ENCODE results near the gene VOPP1. TPM values are rescaled to one million over a fixed set of nuclear protein-coding genes. Genes with fewer than 3 reads are reported as not detected.

VOPP1 gene
- total RNA-seq, 6 experiments from 2014 or later: 103 to 135 (median 122) TPM

GRCh38 chr7:55526329-55526728 lies 46.0 kb downstream of the VOPP1 start:
- Mint-ChIP-seq H3K27ac (no peak overlapping the region), H3K4me3 (no peak overlapping the region), H3K27me3 (ENCODE audit: insufficient read depth) (no peaks in the 10 kb centered on the region; the same call in 1 of the 2 replicates), H3K4me1 (ENCODE audit: low read depth) (peaks cover 34% of the 10 kb centered on the region), H3K36me3 (ENCODE audit: low read depth) (peaks cover 3% of the 10 kb centered on the region; the same call in 1 of the 2 replicates), H3K9me3 (no peaks in the 10 kb centered on the region)
- no peak for TF ChIP-seq CTCF (IDR thresholded peaks at IDR 0.05)
- no peak for DNase-seq

- Mint-ChIP-seq H3K9me3 (no peaks in the 10 kb centered on the region), H3K27ac (no peak overlapping the region), H3K4me3 (no peak overlapping the region), H3K36me3 (ENCODE audit: low read depth) (peaks cover 3% of the 10 kb centered on the region; the same call in 1 of the 2 replicates), H3K4me1 (ENCODE audit: low read depth) (peaks cover 34% of the 10 kb centered on the region), H3K27me3 (ENCODE audit: insufficient read depth) (no peaks in the 10 kb centered on the region; the same call in 1 of the 2 replicates)
- TF ChIP-seq CTCF (IDR thresholded peaks at IDR 0.05): no peak
- DNase-seq: no peak
Observed at GRCh38 chr7:55524558-55525310, 47.6 kb downstream of the VOPP1 start.

- TF ChIP-seq CTCF (IDR thresholded peaks at IDR 0.05): no peak
- no peak for DNase-seq
- Mint-ChIP-seq H3K9me3 (no peaks in the 10 kb centered on the region), H3K27ac (peak overlapping the region; percentile 29), H3K4me1 (ENCODE audit: low read depth) (peaks cover 34% of the 10 kb centered on the region), H3K36me3 (ENCODE audit: low read depth) (peaks cover 9% of the 10 kb centered on the region), H3K4me3 (peak overlapping the region; percentile 12; the same call in 1 of the 2 replicates), H3K27me3 (ENCODE audit: insufficient read depth) (no peaks in the 10 kb centered on the region; the same call in 1 of the 2 replicates)
Observed at GRCh38 chr7:55523366-55523765, 48.9 kb downstream of the VOPP1 start.

GRCh38 chr7:55521917-55522902 lies 50.1 kb downstream of the VOPP1 start:
- H3K9me3 Mint-ChIP-seq: no peaks in the 10 kb centered on the region
- DNase-seq: no peak
- peaks cover 17% of the 10 kb centered on the region for H3K36me3 Mint-ChIP-seq (ENCODE audit: low read depth)
- no peak overlapping the region for H3K27ac Mint-ChIP-seq
- H3K4me3 Mint-ChIP-seq: no peak overlapping the region
- TF ChIP-seq CTCF (IDR thresholded peaks at IDR 0.05): no peak
- no peaks in the 10 kb centered on the region; the same call in 1 of the 2 replicates for H3K27me3 Mint-ChIP-seq (ENCODE audit: insufficient read depth)
- H3K4me1 Mint-ChIP-seq (ENCODE audit: low read depth): peaks cover 34% of the 10 kb centered on the region

- H3K4me1 Mint-ChIP-seq (ENCODE audit: low read depth): peaks cover 34% of the 10 kb centered on the region
- H3K4me3 Mint-ChIP-seq: no peak overlapping the region
- no peaks in the 10 kb centered on the region for H3K9me3 Mint-ChIP-seq
- no peak for TF ChIP-seq CTCF (IDR thresholded peaks at IDR 0.05)
- peaks cover 17% of the 10 kb centered on the region for H3K36me3 Mint-ChIP-seq (ENCODE audit: low read depth)
- H3K27ac Mint-ChIP-seq: no peak overlapping the region
- DNase-seq: no peak
- no peaks in the 10 kb centered on the region; the same call in 1 of the 2 replicates for H3K27me3 Mint-ChIP-seq (ENCODE audit: insufficient read depth)
Observed at GRCh38 chr7:55521512-55521911, 50.8 kb downstream of the VOPP1 start.

Data from HFFc6 (cell line).